ENCODE results near the gene RAB38. TPM values are rescaled to one million over a fixed set of nuclear protein-coding genes. Genes with fewer than 3 reads are reported as not detected.

Gene RAB38
- total RNA-seq, 1 donor, result 3.5 TPM

DNA sequence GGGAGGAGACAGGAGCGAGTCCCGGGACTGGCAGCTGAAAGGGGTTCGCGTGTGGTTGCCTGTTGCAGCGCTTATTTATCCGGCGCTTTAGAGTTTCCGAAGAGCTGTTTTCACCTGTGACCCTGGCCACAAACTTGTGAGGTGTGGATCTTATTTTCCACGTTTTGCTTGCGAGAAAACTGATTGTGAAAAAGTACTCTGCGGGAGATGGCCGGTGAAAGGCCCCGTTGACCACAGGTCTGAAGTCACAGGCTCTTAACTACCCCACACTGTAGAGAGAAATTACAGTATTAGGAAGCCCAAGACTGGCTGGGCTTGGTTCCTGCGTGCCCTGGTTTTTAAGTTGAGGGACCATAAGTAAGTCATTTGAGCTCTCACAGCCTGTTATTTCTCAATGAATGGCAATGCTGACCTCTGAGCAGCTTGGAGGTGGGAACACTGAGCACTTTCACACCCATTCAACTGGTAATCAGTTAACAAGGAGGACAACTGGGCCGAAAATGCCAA is 379 bp upstream of the RAB38 start:
- DNase-seq (ENCODE audit: low read depth), result no peak
- H3K4me3 ChIP-seq (ENCODE audit: low read depth, low read length), result peak overlapping the region; percentile 58
- TF ChIP-seq, protein P1, sequence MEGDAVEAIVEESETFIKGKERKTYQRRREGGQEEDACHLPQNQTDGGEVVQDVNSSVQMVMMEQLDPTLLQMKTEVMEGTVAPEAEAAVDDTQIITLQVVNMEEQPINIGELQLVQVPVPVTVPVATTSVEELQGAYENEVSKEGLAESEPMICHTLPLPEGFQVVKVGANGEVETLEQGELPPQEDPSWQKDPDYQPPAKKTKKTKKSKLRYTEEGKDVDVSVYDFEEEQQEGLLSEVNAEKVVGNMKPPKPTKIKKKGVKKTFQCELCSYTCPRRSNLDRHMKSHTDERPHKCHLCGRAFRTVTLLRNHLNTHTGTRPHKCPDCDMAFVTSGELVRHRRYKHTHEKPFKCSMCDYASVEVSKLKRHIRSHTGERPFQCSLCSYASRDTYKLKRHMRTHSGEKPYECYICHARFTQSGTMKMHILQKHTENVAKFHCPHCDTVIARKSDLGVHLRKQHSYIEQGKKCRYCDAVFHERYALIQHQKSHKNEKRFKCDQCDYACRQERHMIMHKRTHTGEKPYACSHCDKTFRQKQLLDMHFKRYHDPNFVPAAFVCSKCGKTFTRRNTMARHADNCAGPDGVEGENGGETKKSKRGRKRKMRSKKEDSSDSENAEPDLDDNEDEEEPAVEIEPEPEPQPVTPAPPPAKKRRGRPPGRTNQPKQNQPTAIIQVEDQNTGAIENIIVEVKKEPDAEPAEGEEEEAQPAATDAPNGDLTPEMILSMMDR (IDR thresholded peaks at IDR 0.05; ENCODE audit: insufficient read depth, low read depth, low read length), result no peak

DNA sequence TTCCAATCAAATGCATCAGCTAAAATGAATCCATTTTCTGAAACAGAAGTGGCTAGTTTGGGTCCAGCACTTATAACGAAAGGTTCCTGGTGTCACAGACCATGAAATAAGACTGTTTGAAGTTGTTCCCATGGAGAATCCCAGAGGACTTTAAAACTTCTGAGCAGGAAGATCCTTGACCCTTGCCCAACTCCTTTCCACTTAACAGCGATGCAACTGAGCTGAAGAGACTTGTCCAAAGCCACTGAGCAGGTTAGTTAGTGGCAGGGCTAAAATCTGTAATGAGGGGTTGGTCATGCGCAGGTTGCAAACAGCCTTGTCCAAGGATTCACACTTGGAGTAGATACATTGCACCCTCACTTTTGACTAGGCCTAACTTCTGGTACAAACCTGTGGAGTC is 1.3 kb downstream of the RAB38 start:
- no peak for DNase-seq (ENCODE audit: low read depth)
- TF ChIP-seq, protein P1 (IDR thresholded peaks at IDR 0.05; ENCODE audit: insufficient read depth, low read depth, low read length), result no peak
- H3K4me3 ChIP-seq (ENCODE audit: low read depth, low read length), result no peak overlapping the region

DNA sequence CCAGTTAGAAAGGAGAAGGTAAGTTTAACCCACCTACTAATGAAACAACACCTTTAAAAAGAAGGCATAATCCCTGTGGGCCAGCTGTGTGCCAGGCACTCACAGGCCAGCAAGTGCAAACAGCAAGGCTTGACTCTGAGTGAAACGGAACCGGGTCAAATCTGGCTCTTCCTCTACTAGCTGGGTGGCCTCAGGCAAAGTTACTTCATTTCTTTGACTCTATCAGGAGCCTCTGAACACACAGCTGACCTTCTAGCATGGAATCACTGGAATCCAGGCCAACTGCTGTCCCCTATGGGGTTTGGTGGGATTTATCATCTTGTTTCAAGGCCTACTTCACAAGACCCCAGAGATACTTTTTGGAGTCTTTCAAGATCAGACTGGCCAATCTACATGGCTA is 3.3 kb downstream of the RAB38 start:
- no peak overlapping the region for H3K4me3 ChIP-seq (ENCODE audit: low read depth, low read length)
- no peak for DNase-seq (ENCODE audit: low read depth)
- TF ChIP-seq, protein P1 (IDR thresholded peaks at IDR 0.05; ENCODE audit: insufficient read depth, low read depth, low read length), result no peak

- DNase-seq (ENCODE audit: low read depth), result no peak
- TF ChIP-seq, protein P1 (IDR thresholded peaks at IDR 0.05; ENCODE audit: insufficient read depth, low read depth, low read length), result no peak
- no peak overlapping the region for H3K4me3 ChIP-seq (ENCODE audit: low read depth, low read length)
Measured at GRCh38 chr11:88170673-88171072, 4.6 kb downstream of the RAB38 start.

DNA sequence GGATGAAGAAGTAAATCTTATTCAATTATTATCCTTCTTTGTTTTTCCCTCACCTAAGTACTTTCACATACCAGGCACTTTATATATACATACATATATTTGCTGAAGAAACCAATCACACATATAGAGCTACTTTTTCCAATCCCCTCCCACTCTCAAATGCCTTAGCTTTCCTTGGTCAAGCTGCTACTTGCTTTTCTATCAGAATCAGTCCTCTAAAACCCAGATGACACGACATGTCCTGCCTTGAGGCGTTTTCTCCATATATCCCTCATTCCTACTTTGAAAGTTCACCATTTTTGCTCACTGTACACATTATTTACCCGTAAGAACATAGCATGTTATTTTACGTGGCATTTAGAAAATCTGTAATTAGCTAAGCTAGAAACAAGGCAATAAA is 5.4 kb downstream of the RAB38 start:
- no peak overlapping the region for H3K4me3 ChIP-seq (ENCODE audit: low read depth, low read length)
- DNase-seq (ENCODE audit: low read depth), result no peak
- TF ChIP-seq, protein P1 (IDR thresholded peaks at IDR 0.05; ENCODE audit: insufficient read depth, low read depth, low read length), result no peak

- no peak overlapping the region for H3K4me3 ChIP-seq (ENCODE audit: low read depth, low read length)
- no peak for DNase-seq (ENCODE audit: low read depth)
- TF ChIP-seq, protein P1 (IDR thresholded peaks at IDR 0.05; ENCODE audit: insufficient read depth, low read depth, low read length), result no peak
Measured at GRCh38 chr11:88169471-88169870, 5.8 kb downstream of the RAB38 start.

DNA sequence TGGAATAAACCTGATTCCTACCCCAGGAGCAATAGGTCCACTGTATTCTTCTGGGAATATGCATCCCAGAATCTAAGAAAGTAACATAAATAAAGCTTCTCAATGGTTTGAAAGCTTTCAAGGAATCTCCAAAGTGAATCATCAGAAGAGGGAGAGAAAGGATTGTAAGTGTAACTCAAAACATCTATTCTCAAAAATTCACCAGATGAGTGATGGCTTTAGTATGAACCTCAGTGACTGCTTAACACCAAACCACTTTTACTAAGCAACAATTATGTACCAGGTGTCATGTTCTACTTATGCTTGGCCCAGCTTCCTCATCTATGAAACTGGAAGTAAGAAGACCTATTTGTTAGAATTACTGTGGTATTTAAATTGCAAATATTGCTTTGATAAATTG is 7.4 kb downstream of the RAB38 start:
- no peak overlapping the region for H3K4me3 ChIP-seq (ENCODE audit: low read depth, low read length)
- DNase-seq (ENCODE audit: low read depth), result no peak
- TF ChIP-seq, protein P1 (IDR thresholded peaks at IDR 0.05; ENCODE audit: insufficient read depth, low read depth, low read length), result no peak
